ENCODE data around the gene KCNH2. TPM values are rescaled to one million over a fixed set of nuclear protein-coding genes. Genes with fewer than 3 reads are reported as not detected.

Gene KCNH2
- total RNA-seq, 1 donor from 2014 or later, result 1.9 TPM

DNA sequence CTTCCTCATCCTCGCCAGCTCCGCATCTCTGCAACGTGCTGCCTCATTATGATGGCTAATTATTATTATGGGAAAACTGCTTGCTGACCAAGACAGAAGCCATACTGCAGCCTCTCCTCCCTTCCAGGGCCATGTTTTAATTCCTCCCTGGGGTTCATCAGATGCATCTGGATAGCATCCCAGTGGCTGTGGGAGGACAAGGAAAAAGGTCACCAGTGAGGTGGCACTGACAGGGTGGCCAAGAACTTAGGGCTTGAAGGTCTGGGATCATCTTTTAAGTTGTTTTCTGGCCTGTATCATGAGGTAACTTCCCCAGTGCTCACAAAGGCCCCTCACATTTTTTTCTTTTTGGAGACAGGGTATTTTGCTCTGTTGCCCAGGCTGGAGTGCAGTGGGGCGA is 39.6 kb downstream of the KCNH2 start:
- no peak for DNase-seq (ENCODE audit: low read depth)
- H3K4me3 ChIP-seq (ENCODE audit: low read depth, low read length), result no peak overlapping the region
- TF ChIP-seq, protein P1, sequence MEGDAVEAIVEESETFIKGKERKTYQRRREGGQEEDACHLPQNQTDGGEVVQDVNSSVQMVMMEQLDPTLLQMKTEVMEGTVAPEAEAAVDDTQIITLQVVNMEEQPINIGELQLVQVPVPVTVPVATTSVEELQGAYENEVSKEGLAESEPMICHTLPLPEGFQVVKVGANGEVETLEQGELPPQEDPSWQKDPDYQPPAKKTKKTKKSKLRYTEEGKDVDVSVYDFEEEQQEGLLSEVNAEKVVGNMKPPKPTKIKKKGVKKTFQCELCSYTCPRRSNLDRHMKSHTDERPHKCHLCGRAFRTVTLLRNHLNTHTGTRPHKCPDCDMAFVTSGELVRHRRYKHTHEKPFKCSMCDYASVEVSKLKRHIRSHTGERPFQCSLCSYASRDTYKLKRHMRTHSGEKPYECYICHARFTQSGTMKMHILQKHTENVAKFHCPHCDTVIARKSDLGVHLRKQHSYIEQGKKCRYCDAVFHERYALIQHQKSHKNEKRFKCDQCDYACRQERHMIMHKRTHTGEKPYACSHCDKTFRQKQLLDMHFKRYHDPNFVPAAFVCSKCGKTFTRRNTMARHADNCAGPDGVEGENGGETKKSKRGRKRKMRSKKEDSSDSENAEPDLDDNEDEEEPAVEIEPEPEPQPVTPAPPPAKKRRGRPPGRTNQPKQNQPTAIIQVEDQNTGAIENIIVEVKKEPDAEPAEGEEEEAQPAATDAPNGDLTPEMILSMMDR (conservative IDR thresholded peaks at IDR 0.05; ENCODE audit: low read depth, low read length), result no peak

DNA sequence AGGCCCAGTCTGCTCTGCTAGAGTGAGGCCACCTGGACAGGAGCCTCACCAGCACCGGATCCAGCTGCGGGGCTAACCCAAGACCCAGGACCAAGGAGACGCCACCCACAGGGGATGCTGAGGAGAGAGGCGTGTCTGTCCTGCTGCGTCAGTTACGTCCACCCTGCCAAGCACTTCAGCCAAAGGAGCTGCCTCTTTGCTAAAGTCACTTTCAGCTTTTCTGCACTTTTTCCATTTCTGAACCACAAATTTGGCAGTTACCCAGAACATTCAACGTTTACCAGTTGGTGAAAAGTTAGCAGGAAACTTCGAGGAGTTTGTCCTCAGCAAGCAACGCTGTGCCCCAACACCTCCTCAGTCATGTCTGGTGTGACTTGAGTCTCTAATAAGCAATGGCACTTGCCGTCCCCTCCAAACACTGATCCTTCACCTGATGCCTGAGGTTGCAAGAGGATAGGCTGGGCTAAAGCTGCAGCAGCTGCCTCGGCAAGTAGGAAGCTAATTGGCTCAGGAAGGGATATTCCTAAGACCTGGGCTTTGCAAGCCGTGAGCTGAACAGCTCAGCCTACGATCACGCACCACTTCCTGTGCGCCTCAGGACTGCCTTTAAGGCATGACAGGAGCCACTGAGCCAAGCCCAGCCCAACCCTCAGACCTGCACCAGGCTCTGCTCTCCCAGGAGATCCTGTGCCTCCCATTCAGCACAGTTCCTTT is 40.1 kb downstream of the KCNH2 start:
- no peak overlapping the region for H3K4me3 ChIP-seq (ENCODE audit: low read depth, low read length)
- DNase-seq (ENCODE audit: low read depth), result no peak
- TF ChIP-seq, protein P1 (conservative IDR thresholded peaks at IDR 0.05; ENCODE audit: low read depth, low read length), result no peak

DNA sequence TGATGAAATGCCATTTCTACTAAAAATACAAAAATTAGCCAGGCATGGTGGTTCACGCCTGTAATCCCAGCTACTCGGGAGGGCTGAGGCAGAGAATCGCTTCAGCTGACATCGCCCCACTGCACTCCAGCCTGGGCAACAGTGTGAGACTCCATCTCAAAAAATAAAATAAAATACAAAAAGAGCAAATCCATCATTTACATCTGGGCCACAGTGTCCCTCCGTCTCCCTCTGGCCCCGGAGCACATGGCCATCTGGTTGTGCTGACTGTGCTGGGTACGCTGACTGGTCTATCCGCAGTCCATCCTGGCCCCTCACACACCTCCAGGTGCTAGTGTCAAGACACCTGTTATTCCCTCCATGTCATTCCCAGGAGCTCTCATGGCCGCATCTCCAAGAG is 42.1 kb downstream of the KCNH2 start:
- DNase-seq (ENCODE audit: low read depth), result no peak
- no peak overlapping the region for H3K4me3 ChIP-seq (ENCODE audit: low read depth, low read length)
- TF ChIP-seq, protein P1 (conservative IDR thresholded peaks at IDR 0.05; ENCODE audit: low read depth, low read length), result no peak

DNA sequence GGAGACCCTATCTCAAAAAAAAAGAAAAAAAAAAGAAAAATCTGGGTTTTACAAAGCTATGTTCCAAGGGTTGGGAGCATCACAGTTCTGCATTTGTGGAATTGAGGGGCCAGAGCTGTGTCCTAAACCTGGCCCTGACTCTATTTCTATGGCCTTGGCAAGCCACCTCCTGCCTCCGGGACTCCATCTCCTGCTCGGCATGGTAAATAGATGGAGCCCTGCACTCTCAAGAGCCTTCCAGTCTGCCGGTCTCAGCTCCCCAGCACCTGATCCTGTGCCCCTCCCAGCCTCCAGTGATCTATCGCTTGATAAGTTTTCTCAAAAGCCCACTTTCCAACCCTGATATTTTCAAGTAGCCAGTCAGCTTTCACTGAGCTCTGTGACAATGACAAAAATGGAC is 43.0 kb downstream of the KCNH2 start:
- no peak overlapping the region for H3K4me3 ChIP-seq (ENCODE audit: low read depth, low read length)
- TF ChIP-seq, protein P1 (conservative IDR thresholded peaks at IDR 0.05; ENCODE audit: low read depth, low read length), result no peak
- DNase-seq (ENCODE audit: low read depth), result no peak

DNA sequence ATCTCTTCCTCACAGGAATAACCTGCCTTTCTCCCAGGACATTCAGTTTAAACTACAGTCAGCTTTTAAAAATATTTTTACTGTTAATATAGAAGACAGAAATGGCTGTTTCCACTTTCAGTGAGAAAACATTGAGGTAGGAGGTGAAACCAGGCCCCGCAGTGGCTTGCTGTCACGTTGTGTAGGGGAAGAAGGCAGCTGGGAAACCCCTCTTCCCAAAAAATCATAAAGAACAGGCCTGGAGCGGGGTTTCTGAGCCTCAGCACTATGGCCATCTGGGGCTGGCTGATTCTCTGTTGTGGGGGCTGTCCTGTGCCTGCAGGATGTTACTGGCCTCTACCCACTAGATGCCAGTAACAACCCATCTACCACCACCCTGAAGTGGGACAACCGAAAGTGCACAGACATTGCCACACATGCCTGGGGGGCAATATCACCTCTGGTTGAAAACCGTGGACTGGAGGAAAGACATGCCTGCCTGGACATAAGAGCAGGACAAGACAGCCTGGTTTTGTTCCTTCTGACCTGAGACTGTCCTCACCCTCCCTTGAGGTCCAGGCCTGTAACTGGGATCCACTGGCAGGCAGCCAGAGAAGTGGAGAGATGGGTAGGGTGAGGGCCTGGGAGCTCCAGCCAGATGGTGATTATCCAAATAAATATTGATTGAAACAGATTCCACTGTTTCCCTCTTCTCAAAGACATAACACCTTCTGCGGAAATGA is 43.9 kb downstream of the KCNH2 start:
- TF ChIP-seq, protein P1 (conservative IDR thresholded peaks at IDR 0.05; ENCODE audit: low read depth, low read length), result no peak
- no peak for DNase-seq (ENCODE audit: low read depth)
- no peak overlapping the region for H3K4me3 ChIP-seq (ENCODE audit: low read depth, low read length)

DNA sequence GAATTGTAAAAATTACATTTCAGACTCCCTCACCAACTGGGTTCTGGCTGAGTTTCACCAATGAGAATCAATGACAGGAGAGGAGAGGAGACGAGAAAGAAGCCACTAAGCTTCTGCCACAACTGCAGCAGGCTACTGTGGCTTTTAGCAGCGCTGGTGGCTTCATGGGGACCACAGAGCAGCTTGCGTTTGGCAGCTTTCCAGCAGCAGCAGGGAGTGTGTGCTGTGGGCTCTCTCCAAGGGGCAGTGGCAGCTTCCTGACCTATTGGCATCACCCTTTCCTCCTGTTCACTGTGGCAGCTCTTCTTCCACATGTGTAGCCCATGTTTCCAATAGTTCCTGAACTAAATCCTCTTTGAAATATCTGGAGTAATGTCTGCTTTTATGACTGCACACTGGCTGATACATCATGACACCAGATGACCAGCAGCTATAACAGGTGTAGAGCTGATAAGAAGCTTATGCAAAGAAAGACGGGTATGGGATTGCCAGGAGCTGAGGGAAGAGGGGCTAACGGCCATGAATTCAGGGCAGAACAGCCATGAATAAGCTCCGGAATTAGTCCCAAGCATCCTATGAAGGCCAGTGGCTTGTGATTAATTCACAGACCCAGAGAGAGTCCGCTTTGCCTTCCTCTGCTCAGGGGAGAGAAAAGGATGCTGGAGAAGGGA is 46.8 kb downstream of the KCNH2 start:
- no peak for DNase-seq (ENCODE audit: low read depth)
- H3K4me3 ChIP-seq (ENCODE audit: low read depth, low read length), result no peak overlapping the region
- TF ChIP-seq, protein P1 (conservative IDR thresholded peaks at IDR 0.05; ENCODE audit: low read depth, low read length), result no peak
